ENCODE measurements around the gene BEX1.

DNA sequence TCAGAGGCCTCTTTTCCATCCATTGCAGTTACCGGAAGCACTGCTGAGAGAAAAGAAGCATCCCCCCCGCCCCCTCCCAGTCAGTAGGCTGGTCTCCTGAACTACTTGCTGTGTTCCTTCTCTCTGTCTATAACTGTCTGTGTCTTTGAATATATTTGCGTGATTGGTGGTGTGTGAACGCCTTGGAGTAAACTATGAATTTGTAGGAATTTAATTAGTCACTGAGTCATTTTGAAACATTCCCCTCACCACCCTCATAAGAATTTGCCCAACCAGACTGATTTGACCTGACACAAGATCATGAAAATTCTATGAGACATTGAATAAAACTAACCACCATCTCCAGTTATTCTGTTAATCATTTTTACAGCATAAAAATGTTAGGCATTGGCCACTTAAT lies 35.7 kb upstream of the BEX1 start:
- TF ChIP-seq, protein P1, sequence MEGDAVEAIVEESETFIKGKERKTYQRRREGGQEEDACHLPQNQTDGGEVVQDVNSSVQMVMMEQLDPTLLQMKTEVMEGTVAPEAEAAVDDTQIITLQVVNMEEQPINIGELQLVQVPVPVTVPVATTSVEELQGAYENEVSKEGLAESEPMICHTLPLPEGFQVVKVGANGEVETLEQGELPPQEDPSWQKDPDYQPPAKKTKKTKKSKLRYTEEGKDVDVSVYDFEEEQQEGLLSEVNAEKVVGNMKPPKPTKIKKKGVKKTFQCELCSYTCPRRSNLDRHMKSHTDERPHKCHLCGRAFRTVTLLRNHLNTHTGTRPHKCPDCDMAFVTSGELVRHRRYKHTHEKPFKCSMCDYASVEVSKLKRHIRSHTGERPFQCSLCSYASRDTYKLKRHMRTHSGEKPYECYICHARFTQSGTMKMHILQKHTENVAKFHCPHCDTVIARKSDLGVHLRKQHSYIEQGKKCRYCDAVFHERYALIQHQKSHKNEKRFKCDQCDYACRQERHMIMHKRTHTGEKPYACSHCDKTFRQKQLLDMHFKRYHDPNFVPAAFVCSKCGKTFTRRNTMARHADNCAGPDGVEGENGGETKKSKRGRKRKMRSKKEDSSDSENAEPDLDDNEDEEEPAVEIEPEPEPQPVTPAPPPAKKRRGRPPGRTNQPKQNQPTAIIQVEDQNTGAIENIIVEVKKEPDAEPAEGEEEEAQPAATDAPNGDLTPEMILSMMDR (IDR thresholded peaks at IDR 0.05; ENCODE audit: low read depth, low read length): no peak
- no peak for TF ChIP-seq EZH2phosphoT487 (IDR thresholded peaks at IDR 0.05; ENCODE audit: low read depth)

Measured in OCI-LY3 (cell line).